HG03342 (cell line): ENCODE results near the gene DUSP6.

Source experiments
- ATAC-seq: cut with Tn5 transposase; IDR thresholded peaks from one replicate; pipeline ENCODE4 v1.9.1; 2021; ENCODE audit warnings: mild to moderate bottlenecking, moderate library complexity; ENCODE audit not compliant: unreplicated experiment

DUSP6 gene

DNA sequence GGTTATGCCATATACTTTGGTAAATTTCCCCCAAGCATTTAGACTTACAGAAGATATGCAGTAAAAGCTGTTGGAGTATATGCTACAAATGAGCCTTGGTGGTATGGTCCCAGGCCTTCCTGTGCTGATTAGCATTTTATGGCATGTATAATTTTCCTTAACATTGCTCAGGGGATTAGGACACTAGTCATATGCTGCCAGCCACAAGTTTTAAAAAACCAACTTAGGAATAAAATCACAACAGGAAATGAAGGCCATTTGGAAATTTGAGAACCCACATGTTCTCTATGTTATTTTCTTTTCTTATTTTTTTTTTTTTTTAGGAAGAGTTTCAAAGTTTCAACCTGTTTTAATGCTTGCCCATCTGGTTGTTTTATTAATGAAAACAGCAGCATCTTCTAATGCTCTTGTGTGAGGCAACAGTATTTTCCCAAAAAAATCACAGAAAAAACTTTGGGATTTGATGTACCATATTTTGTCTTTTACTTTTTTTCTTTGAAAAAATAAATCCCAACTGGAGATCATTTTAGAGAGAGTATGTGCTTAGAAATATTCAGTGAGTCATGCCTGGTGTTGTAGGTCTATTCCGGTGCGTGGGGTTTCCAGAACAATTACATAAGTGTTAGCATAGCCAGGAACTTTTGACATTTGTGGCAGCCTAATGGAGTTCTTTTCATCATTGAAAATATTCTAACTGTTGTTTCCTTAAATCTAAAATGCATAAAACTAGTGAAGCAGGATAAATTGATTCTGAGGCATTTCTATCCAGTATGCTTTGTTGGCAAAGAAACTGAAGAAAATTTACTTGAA, 21.7 kb upstream of the DUSP6 start:
- no peak for ATAC-seq

DNA sequence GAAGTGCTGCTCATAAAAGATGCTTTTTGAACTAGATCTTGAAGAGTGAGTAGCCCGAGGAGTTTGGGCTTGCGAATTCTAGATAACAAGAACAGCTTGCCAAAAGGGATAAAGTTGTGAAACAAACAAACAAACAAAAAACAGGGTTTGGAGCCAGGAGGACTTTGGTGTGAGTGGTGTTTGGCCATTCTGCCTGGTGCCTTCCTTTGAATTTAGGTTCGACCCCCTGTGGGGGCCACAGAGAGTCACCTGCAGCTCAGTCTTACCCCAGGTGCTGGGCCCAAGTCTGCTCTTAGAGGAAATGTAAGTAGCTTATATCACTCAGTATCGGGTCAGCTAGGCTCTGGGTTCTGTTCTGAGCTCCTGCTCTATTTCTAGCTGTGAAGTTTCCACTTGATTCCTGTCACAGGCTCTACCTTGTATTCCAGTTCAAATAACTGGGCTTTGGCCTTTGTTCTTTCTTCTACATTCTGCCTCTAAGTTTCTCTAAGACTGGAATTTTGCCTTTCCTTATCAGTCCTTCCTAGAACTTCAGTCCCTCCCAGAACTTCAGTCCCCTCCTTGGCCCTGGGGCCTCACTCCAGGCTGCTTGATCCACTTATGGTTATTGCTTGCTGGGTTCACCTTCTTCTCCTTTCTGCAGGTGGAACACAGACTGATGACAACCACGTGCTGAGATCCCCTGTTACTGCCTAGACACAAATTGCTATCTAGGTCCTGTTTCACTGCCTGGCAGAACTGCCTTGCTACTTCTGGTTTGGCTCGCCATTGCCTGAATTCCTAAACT, 20.5 kb upstream of the DUSP6 start:
- ATAC-seq: no peak

DNA sequence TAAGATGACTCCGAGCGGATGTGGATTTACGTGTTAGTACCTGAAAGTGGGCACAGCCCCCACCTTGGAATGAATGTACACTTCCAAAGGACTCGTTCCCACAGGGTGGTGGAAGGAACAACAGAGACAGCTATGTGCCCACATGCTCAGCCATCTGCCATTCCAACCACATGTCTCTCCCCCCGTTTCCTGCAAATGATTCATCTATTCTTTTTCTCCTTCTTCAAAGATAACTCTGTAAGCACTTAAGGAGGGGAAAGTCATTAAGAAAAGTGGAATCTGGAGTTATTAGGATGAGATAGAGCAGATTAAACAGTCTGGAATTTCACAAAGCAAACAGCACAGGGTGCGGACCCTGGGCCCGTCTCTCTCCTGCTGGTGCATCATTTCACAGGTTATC, 18.5 kb upstream of the DUSP6 start:
- ATAC-seq: no peak

DNA sequence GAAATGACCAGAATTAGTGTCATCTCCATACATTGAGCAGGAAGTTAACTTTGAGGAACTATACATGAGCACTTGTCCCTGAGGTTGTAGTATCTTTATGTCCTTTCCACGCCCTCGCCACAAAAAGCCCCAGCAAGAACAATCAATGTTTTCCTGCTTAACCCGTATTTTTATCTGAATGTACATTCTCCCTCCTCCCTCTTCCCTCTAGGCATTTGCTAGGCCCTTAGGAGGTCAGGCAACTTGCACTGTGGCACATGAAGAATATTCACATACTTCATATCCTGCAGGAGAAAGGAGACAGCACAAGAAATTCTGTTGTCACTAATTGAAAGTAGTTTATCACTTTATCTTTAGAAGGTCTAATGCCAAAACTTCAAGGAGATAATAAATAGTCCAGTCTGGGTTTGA, 18.1 kb upstream of the DUSP6 start:
- no peak for ATAC-seq

DNA sequence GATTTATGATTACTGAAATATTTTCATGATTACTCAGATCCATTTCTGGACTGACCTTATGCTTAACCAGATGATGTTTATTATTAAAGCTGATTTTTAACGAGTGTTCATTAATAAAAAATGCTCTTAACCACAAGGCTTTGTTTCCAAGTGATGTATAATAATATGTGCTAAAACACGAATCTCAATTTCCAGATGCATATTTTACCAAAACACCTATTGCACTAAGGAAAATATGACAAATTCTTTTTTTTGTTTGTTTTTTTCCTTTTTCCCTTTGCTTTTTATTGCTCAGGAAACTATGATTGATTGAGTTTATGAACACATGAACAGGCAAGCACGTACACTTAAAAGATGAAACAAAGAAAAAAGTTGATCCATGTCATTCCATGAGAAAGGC, 16.9 kb upstream of the DUSP6 start:
- no peak for ATAC-seq

DNA sequence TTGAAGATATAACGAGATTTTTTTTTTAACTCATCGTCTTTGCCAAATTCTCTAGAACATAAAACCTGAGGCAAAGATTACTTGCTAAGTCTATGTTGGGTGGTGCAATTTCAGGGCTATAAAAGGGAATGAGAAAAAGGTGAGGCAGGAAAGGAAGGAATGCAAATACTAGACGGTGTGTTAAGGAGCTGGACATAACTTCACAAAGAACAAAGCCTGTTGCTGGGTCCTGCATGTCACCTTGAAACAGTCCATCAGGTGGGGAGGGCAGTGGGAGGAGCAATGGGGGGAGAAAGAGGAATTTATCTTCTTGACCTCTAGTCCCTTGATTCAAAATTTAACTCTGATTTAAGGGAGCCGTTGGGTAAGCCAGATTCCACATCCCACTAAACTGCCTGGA, 16.1 kb upstream of the DUSP6 start:
- ATAC-seq: no peak

DNA sequence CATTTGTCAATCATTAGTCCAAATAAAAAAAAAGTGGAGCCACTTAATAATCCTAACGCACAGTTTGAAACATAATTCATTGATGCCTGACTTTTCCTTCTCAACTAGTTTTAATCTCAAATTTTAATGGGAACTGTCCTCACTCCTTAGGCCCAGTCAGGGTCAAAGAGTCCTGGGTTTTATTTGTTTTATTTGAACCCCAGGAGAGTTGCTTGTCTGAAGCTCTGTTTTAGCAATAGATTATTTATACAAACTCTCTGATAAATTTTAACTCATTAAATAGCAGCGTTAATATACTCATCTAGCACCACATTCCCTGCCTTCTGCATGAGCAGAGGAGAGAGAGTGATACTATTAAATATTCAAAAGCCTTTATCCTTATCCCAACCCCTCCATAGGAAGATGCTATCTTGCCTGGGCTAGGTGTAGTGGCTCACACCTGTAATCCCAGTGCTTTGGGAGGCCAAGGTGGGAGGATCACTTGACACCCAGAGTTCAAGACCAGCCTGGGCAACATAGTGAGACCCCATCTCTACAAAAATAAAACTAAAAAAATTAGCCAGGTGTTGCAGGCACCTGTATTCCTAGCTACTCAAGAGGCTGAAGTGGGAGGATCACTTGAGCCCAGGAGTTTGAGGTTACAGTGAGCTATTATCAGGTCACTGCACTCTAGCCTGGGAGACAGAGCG, 14.5 kb upstream of the DUSP6 start:
- no peak for ATAC-seq

DNA sequence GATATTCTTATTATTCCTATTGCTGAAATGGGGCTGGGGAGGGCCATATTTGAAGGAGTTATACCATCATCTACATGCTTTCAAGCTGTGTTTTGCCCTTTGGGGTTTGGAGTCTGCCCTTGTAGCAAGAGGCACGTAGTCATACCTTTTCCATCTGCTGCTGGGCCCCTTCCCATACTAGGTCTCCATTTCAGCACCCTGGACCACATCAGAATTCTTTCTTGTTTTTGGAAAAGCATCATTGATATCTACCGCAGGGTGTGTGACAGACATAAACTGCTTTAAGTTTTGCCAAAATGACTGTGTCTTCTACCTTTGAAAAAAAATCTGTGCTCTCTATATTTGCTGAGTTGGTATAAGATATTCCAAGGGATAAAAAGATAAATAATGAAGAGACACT, 12.3 kb upstream of the DUSP6 start:
- no peak for ATAC-seq

DNA sequence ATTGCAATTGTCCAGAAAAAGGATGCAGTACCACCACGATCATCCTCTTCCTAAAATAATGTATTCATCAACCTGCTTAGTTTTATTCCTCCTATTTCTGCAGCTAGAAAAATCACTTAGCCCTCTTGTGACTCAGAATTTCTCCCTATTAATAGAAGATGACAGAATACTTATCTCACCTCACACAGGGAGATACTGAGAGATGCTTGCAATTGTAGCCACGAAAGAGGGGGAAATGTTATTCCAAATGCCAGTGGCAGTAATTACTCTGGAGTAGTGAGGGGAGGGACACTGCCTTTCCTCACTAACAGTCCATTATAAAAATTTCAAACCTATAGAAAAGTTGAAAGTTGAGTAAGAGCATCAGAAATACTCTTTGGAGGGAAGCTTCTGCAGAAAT, 11.8 kb upstream of the DUSP6 start:
- no peak for ATAC-seq

DNA sequence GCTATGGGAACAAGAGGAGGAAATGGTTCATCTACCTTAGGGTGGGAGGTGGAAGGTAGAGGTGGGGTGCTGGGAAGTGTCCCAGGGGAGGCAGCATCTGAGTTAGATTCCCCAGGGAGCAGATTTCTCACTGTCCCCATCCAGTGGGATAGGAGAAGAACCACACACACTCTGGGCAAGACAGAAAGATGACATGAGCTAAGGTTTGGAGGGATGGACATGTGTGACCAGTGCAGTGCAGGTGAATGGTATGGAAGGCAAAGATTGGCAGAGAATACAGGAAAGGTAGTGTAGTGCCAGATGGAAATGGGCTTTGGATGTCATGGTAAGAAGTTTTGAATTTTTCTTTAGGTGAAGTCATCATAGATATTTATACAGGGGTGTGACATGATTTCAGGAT, 11.3 kb upstream of the DUSP6 start:
- no peak for ATAC-seq

DNA sequence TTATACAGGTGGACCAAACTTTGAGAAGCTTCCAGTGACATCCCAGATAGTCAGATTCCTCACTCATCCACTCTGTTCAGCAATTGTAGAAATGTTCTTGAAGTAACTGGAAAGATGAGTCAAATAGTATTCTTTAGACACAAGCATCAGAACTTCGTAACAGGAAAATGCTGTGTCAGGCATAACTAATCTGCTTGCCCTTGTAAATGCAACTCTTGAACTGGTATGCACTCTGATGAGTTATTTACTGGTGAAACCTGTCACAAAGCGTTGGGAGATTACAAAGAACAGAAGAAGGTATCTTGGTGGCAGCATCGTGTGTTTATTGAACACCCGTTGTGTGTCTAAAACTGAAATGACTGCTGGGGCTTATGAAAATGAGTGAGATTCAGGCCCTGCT, 10.8 kb upstream of the DUSP6 start:
- ATAC-seq: no peak

DNA sequence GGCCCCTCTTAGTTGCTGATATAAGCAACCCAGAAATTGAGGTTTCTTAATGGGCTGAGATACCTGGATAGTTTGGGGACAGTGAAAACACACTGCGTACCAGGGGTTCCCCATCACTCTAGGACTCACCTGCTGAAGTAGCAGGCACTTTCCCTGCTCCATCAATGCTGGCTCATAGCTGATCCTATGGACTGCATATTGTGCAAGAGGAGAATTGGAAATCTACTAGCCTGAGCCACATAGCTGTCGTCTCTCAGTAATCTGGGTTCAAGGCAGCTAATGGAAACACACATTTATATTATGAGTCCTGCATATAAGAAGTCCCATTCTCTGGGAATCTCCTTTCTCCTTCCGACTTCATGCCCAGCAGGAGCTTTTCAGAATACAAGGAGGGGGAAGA, 7.3 kb upstream of the DUSP6 start:
- ATAC-seq: no peak

DNA sequence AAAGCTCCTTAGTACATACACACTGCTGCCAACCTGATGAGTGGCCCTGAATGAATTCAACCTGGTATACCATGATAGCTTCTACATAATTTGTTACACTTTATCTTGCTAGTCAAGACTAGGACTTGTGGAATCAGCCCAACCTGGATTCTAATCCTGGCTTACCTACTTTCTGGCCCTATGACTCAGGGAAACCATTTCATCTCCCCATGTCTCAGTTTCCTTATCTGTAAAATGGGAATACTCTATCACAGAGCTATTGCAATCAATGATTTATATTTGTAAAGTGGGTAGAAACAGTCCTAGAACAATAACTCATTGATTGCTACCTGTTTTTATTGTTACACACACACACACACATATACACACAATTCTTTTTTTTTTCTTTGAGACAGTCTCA, 6.5 kb upstream of the DUSP6 start:
- no peak for ATAC-seq

DNA sequence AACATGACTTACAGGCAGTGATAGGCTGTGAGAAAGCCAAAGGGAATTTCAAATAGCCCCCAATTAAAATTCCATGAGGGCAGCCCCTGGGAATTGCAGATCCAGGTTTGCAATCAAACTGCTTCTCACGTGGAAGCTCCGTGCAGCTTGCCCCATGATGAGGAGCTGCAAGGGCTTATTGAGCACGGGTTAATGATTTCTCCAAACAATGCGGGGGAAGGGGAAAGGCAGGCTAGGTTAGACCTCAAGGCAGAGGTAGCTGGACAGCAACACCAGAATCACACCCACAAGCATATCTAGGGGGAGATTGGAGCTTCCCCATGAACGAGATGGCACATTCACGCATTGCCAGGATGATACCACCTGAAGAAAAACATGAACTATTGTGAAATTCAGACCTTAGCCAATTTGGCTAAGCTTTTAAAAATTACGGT, 5.0 kb upstream of the DUSP6 start:
- ATAC-seq: no peak

DNA sequence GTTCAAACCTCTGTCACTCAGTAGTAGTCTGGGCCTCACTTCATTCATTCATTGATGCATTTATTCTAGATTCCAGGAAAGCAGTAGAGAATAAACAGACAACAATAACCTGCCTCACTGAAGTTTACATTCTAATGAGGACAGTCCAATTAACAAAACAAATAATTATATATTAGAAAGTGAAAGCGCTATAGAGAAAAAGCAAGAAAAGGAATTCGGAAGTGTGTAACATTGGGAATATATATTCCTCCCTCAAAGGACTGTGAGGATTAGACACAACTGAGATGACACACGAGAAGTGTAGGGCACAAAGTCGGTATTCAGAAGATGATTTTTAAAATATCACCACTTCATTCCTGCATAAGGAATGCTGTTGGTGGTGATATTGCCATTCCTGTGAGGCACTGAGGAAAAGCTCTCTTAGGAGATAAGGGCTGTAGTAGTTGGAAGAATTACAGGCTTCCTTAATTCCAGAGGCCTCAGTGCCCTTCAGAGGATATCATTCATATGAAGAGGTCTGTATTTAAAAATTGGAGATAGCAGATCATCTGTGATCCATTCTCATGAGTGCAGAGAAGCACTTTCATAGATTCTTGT, 3.9 kb upstream of the DUSP6 start:
- no peak for ATAC-seq

DNA sequence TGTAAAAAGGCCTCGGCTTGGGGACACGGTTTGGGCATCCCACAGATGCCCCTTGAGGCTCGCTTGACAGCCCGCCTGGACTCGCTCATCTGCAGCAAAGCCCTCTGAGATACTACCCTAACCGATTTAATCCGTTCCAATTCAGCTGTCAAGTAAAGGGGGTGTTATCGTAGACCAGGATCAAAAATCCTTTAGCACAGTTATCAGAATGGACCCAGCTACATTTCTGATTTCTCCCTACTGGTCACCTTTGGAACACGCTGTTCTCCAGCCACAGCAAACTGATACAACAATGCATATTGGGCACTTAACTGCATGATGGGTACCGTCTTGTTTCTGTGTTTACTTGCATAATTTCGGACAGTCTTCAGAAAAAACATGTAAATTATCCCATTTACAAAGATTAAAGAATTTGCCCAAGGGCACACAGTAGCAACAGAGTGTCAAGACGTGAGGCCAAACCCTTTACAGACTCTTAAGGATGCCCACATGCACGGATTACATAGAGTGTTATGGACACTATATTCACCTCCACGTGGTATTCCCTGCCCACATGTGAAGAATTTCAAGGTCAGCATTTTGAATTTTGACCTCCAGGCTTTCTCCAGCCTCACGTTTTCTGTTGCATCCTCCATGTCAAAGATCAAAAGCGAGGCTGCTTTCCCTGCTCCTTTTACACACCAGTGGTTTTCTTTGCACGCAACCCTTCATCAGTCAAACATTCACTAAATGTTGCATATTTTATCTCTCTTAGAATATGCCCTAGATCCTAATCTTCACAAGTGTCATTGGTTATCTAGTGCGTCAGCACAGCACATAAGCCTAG, 3.2 kb upstream of the DUSP6 start:
- no peak for ATAC-seq

DNA sequence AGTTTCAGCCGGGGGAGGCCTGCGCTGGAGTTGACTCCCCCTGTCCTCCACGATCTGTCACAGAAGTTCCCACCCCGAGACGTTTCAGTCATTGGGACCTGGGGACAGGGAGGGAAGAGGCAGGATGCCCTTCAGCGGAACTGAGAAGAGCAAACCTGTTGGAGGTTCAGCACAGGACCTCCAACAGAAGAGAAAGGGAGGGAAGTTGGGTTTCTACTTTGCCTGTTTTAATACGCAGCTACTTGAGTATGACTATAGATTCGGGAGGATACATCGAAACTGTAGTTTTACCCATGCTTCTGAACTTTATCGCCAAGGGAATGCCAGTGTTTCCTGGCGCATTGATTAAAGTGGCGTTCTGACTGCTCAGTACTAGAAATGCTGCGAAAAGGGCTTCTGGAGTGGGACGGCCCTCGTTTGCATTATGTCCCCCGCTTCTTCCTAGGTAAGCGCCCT, 2.3 kb upstream of the DUSP6 start:
- no peak for ATAC-seq

DNA sequence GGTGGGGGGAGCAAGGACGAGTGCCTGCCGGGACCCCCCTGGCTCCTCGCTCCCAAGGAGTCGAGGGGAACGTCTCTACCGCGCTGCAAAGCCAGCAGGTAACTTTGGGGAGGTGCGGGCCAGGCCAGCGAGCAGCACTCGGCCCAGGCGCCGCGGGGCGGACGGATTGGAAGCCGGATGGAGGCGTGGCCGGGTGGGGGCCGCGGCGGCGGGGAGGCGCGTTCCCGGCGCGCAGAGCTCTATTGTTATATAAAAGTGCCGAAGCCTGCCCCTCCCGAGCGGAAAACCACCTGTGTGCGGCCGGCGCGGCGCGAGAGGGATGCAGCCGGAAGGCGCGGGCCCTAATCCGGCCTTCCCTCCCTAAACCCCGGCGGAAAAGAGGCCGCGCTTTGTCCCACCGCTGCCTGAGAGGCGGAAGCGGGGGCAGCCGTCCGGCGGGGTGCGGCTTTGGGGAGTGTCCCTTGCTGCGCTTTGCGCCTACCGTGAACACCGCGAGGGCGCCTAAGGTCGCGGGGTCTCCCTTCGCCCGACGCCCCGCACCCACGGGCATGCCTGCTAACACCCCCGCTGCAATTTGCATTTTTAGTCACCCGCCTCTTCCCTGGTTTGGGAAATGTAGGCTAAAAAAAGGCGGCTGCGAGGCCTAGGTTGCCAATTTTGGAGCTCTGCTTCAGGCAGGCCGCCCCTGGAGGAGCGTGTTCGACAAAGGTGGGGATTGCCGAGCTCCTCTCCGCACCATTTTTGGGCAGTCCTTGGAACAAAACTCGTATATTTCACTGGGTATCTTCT, 1.7 kb upstream of the DUSP6 start:
- peak; percentile 33 for ATAC-seq

DNA sequence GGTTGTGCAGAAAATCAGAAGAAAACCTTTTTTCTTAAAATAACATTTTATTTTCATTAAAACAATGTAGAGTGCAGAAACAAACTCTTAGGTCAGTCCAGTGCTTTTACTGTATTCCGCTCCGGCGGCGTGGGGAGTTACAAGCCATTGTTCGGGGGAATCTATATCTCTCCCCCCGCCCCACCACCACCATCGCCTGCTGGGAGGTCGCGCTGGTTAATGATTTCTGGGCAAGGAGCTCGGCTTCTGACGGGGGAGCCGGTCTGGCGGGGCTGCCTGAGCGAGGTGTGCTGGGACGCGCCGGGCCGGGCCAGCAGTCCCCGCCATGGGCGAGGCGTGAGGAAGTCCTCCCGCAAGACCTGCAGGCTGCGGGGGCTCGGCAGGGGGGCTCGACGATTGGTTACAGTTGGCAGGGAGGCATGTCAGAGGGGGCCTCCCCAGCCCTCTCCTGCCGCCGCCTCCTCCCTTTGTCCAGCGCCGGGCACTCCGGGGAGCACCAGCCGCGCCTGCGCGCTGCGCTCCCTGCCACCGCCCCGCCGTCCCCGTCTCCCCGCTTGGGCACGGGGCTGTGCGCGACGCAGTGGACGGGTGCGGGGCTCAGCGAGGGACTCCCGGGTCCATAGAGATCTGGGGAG, 1.0 kb upstream of the DUSP6 start:
- ATAC-seq: peak; percentile 19

DNA sequence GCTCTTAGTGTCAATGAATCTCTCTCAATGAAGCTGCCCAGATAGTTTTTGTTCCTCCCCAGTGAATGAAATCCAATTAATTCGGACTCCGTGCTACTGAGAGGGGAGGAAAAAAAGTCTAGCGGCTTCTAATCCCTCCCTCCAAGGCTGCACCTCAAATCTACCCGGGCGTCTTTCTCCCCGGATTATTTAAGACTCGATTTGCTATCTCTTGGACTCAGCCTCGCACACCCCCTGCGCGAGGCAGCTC, 134 bp downstream of the DUSP6 start:
- no peak for ATAC-seq
